Thyroid gland (tissue), 4 donors: ENCODE measurements around the gene C4orf50. TPM values are rescaled to one million over a fixed set of nuclear protein-coding genes. Genes with fewer than 3 reads are reported as not detected.
A peak's percentile ranks its signal among the peaks of the same experiment; 100 is the strongest.

Experiments used
- DNase-seq, 2 donors: peaks; one replicate each; pipeline ENCODE4 v3.0.0-alpha.2; 2019
- H3K27ac ChIP-seq, 3 donors: fragments of 200-600 bp; sonication (generic); 1 replicate in 2 of 3; 2 replicates in 1 of 3; pipeline ENCODE4 v1.5.1; 2016 to 2019; ENCODE audit warnings: mild to moderate bottlenecking in 1 of 3, moderate library complexity in 1 of 3
- H3K27me3 ChIP-seq: fragments of 200-600 bp; sonication (generic); one replicate; pipeline ENCODE4 v1.5.1; 2019
- H3K36me3 ChIP-seq, 2 donors: fragments of 200-600 bp; sonication (generic); one replicate each; pipeline ENCODE4 v1.5.1; 2016 to 2019
- H3K4me1 ChIP-seq, 2 donors: fragments of 200-600 bp; sonication (generic); one replicate each; pipeline ENCODE4 v1.5.1; 2017 to 2019
- H3K4me3 ChIP-seq, 3 donors: fragments of 200-600 bp; sonication (generic); replicated peaks in 1 of 3; 1 replicate in 2 of 3; 2 replicates in 1 of 3; pipeline ENCODE4 v1.5.1; 2016; ENCODE audit warnings: mild to moderate bottlenecking in 1 of 3
- H3K9me3 ChIP-seq: fragments of 200-600 bp; sonication (generic); one replicate; pipeline ENCODE4 v1.5.1; 2017
- POLR2A ChIP-seq, 2 donors: fragments of 450-650 bp; IDR thresholded peaks; one replicate each; pipeline ENCODE4 v1.6.1; 2017; ENCODE audit warnings: antibody characterized with exemption in 2 of 2, mild to moderate bottlenecking in 2 of 2, moderate library complexity in 1 of 2
- WGBS, 2 donors: methylation state at CpG; one replicate each; pipeline ENCODE4 v1.1.5; 2017; 5-methylcytosine and 5-hydroxymethylcytosine counted together
- intact Hi-C: fragments of 100-400 bp; cut with DNase I; formaldehyde crosslinking; loops from one replicate; pipeline ENCODE4 v1.15.1; 2023
- total RNA-seq, 4 donors: library from RNA; depleted of rRNA; stranded (reverse); fragments of >200 nt; gene quantifications; one replicate each; pipeline ENCODE4 v1.2.3, GENCODE V29; 2016
- TF ChIP-seq, protein P1 (sequence below), 6 experiments: fragments of 200-600 bp in 3 of 6; fragments of 450-650 bp in 3 of 6; sonication (generic) in 3 of 6; IDR thresholded peaks; one replicate each; pipeline ENCODE4 v1.5.1; 2016 to 2019; ENCODE audit warnings: antibody characterized with exemption in 6 of 6, mild to moderate bottlenecking in 2 of 6, inconsistent platforms in 1 of 6, moderate library complexity in 1 of 6

C4orf50 gene
- total RNA-seq, 4 donors from 2014 or later = 0.11 to 0.15 (median 0.13) TPM; not detected in 1

DNA sequence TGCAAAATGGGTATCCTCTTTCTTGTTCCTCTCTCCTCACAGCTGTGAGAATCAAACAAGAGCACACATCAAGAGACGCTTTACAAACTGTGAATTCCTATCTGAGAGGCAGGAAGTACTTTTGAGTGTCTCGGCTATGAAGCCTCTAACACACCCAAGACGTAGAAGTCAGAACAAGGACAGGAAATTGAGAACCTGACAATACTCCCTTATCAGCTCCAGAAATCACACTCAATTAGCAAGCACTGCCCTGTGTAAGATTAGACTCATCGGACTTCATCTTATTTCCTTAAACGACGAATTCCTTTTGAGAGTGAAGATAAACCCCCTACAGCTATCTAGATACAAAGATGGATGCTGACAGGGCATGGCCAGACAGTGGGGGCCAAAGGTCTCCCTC is 74.7 kb downstream of the C4orf50 start:
- no peak for DNase-seq
- 36 to 39% methylated on average over 6 of the region's 6 CpGs for WGBS, 2 donors
- Histone ChIP-seq H3K27ac (no peak overlapping the region), H3K36me3 (no peaks in the 10 kb centered on the region), H3K27me3 (no peaks in the 10 kb centered on the region), H3K4me3 (no peak overlapping the region), H3K4me1 (peaks cover 0 to 5% of the 10 kb centered on the region in 2 donors), H3K9me3 (no peaks in the 10 kb centered on the region)
- intact Hi-C loops = no loop called here
- TF ChIP-seq, protein P1, sequence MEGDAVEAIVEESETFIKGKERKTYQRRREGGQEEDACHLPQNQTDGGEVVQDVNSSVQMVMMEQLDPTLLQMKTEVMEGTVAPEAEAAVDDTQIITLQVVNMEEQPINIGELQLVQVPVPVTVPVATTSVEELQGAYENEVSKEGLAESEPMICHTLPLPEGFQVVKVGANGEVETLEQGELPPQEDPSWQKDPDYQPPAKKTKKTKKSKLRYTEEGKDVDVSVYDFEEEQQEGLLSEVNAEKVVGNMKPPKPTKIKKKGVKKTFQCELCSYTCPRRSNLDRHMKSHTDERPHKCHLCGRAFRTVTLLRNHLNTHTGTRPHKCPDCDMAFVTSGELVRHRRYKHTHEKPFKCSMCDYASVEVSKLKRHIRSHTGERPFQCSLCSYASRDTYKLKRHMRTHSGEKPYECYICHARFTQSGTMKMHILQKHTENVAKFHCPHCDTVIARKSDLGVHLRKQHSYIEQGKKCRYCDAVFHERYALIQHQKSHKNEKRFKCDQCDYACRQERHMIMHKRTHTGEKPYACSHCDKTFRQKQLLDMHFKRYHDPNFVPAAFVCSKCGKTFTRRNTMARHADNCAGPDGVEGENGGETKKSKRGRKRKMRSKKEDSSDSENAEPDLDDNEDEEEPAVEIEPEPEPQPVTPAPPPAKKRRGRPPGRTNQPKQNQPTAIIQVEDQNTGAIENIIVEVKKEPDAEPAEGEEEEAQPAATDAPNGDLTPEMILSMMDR (IDR thresholded peaks at IDR 0.05) = no peak
- no peak for TF ChIP-seq POLR2A (IDR thresholded peaks at IDR 0.05)

DNA sequence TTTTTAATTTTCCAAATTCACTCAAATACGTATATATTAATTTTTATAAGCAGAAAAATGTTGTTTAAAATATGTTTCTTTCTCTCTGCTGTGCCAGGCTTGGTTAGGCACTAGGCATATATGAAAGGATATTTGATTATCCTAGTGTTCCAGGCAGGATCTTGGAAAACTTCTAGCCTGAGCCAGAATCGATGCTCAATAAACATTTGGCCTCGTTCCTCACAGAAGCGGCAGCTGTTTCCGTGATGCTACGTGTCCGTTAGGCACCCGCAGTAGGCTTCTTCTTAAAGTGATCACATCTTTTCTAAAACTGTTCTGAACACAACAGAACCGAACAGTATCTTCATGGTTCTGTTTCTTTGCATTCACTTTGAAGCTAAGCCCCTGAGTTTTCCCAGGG is 75.3 kb downstream of the C4orf50 start:
- H3K9me3 ChIP-seq = no peaks in the 10 kb centered on the region
- intact Hi-C loops = no loop called here
- no peak overlapping the region for H3K4me3 ChIP-seq
- TF ChIP-seq, protein P1 (IDR thresholded peaks at IDR 0.05) = no peak
- no peak for TF ChIP-seq POLR2A (IDR thresholded peaks at IDR 0.05)
- no peaks in the 10 kb centered on the region for H3K36me3 ChIP-seq
- DNase-seq = no peak
- peaks cover 0 to 5% of the 10 kb centered on the region in 2 donors for H3K4me1 ChIP-seq
- H3K27me3 ChIP-seq = no peaks in the 10 kb centered on the region
- WGBS, 2 donors = 55 to 66% methylated on average over 9 of the region's 9 CpGs
- no peak overlapping the region for H3K27ac ChIP-seq

DNA sequence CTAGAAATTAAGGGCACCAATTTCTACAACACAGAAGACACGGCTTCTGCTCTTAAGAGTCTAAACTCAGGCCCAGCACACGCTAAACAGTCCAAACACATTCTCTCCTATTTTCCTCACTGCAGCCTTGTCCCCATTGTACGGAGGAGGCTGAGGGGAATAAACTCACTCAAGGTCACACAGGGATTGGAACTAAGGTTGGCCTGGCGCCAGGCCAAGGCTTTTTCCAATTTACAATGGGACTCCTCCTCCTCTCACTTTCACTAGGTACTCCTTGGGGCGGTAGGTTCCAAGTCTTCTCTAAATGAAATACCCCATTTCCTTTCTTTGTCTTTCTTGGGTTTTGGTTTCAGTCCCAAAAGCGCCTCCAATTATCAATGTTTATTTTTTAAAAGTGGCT is 76.6 kb downstream of the C4orf50 start:
- WGBS, 2 donors = 34 to 41% methylated on average over 6 of the region's 6 CpGs
- H3K4me1 ChIP-seq = peaks cover 0 to 5% of the 10 kb centered on the region in 2 donors

DNA sequence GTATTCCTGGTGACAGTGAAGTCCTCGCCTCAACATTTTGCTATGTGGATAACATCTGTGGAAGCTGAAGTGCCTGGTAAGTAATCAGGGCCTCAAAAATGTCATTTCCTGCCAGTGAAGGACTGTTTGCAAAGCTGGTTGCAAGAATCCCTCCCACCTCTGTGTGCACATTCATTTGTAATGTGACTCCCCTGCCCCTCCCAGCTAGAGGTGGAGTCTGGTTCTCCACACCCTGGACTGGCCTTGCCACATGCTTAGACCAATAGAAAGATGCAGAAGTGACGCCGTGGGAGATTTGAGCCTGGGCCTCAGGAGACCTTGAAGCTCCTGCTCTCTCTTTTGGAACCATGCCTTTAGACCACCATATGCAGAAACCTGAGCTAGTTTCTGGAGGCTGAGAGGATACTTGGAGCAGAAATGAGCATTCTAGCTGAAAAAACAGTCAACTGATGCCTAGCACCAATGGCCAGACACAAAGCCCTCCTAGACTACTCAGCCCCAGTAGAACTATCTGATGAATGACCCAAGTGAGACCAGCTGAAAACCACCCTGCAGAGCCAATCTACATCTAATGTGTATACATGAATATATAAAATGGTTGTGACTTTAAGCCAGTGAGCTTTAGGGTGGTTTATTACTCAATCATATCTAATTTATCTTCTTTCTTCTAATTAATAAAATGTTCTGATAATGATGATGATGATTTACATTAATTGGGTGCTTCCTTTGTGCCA is 77.6 kb downstream of the C4orf50 start:
- peaks cover 0 to 5% of the 10 kb centered on the region in 2 donors for H3K4me1 ChIP-seq
- intact Hi-C loops = no loop called here
- H3K9me3 ChIP-seq = no peaks in the 10 kb centered on the region
- H3K27me3 ChIP-seq = no peaks in the 10 kb centered on the region
- TF ChIP-seq, protein P1 (IDR thresholded peaks at IDR 0.05) = no peak
- TF ChIP-seq POLR2A (IDR thresholded peaks at IDR 0.05) = no peak
- no peak overlapping the region for H3K4me3 ChIP-seq
- no peak overlapping the region for H3K27ac ChIP-seq
- no peak for DNase-seq
- WGBS, 2 donors = 73 to 86% methylated on average over 3 of the region's 3 CpGs
- H3K36me3 ChIP-seq = no peaks in the 10 kb centered on the region

More for the DNA sequence above, 76.6 kb downstream of the C4orf50 start:
- intact Hi-C loops = no loop called here
- TF ChIP-seq, protein P1 (IDR thresholded peaks at IDR 0.05) = no peak
- no peak for TF ChIP-seq POLR2A (IDR thresholded peaks at IDR 0.05)
- Histone ChIP-seq H3K27ac (no peak overlapping the region), H3K4me3 (no peak overlapping the region), H3K9me3 (no peaks in the 10 kb centered on the region), H3K27me3 (no peaks in the 10 kb centered on the region), H3K36me3 (no peaks in the 10 kb centered on the region)
- peak; percentile 37 to 51 for DNase-seq

DNA sequence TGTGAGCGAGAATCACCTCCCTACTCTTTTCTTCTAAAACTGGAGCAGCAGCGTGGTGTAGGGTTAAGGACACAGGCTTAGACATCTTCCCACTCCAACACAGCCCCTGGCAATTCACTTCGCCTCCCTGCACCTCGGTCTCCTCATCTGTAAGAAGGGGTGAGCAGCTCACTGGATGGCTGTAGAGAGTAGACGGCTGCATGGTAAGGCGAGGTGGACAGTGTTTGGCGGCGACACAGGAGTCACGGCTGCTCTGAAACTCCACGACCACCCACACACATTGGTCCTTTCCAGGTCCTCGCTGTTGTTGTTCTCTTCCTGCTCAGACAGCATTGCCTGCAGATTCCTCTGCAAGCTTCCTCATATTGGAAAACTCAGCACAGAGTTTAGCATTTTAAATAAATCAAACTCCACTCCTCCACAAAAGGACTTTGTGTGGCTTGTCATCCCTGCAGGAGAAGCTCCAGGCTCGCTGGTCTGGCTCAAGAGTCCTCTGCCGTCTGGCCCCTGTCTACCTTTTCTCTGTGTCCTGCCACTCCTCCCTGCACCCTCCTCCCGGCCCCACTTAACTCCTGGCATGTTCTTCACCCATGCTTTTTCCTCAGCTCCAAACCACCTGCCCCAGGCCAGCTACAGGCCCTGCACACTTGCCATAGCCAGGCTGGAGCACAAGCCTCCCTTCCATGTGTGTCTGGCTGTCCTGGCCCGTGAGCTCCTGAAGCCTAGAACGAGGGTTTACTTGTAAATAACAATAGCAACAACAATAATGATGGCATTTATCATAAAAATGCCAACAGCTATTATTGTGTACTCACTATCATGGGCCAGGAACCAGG is 84.0 kb downstream of the C4orf50 start:
- Histone ChIP-seq H3K36me3 (no peaks in the 10 kb centered on the region), H3K27me3 (no peaks in the 10 kb centered on the region), H3K27ac (no peak overlapping the region), H3K9me3 (no peaks in the 10 kb centered on the region), H3K4me1 (peaks cover 0 to 8% of the 10 kb centered on the region in 2 donors), H3K4me3 (no peak overlapping the region)
- TF ChIP-seq POLR2A (IDR thresholded peaks at IDR 0.05) = no peak
- TF ChIP-seq, protein P1 (IDR thresholded peaks at IDR 0.05) = no peak
- 68 to 76% methylated on average over 16 of the region's 16 CpGs for WGBS, 2 donors
- intact Hi-C loops = no loop called here
- DNase-seq = no peak
